ENCODE data around the gene WDFY4. TPM values are rescaled to one million over a fixed set of nuclear protein-coding genes. Genes with fewer than 3 reads are reported as not detected.

WDFY4 gene
- polyA plus RNA-seq, 1 of the 3 experiments (the other 2 are of a cell fraction), result not detected

DNA sequence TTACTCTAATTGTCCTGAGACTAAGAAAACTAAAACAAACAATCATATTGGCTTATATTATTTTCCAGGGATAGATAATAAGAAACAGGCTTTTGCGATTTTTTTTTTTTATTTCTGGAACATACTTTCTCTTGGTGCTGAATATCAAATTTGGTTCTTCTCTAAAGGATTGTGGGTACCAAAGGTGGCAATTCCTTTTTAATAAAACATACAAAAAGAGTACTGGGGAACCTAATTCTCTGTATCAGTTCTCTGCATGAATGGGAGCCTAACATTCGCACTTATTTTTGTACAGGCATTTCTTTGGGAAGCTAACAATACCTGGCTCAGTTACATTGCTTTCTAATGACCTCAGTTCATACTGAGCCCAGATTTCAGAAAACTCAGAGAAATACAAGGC lies 222.2 kb downstream of the WDFY4 start:
- Histone ChIP-seq H3F3A (replicated peaks; ENCODE audit: insufficient read depth) (no peaks in the 10 kb centered on the region), H3K9ac (no peak overlapping the region), H3K9me3 (no peaks in the 10 kb centered on the region), H3K4me3 (ENCODE audit: low read depth in 2 of 2, low read length in 1 of 2) (no peak overlapping the region), H3K27ac (ENCODE audit: low read depth in 2 of 2, low read length in 1 of 2) (no peak overlapping the region), H3K27me3 (ENCODE audit: insufficient read depth) (no peaks in the 10 kb centered on the region), H3K79me2 (ENCODE audit: insufficient read depth) (no peaks in the 10 kb centered on the region), H4K20me1 (ENCODE audit: insufficient read depth) (no peaks in the 10 kb centered on the region), H3K4me1 (ENCODE audit: control insufficient read depth in 1 of 2, insufficient read depth in 2 of 2, low read depth in 1 of 2, low read length in 1 of 2) (no peaks in the 10 kb centered on the region), H3K4me2 (no peak overlapping the region), H2AFZ (ENCODE audit: low read depth) (no peak overlapping the region), H3K9me2 (no peaks in the 10 kb centered on the region), H3K36me3 (replicated peaks in 1 of 2; ENCODE audit: control insufficient read depth in 1 of 2, insufficient read depth in 2 of 2, low read length in 1 of 2) (no peaks in the 10 kb centered on the region)
- no peak for DNase-seq
- CTCF ChIA-PET, result interaction anchor here (0.9 kb wide), 1 partner anchor 13 kb away, joined by 3 read pairs; no protein-coding TSS in a partner anchor
- 40% methylated on average over 2 of the region's 2 CpGs for WGBS (ENCODE audit: low lambda C conversion rate)
- TF ChIP-seq, protein P1, sequence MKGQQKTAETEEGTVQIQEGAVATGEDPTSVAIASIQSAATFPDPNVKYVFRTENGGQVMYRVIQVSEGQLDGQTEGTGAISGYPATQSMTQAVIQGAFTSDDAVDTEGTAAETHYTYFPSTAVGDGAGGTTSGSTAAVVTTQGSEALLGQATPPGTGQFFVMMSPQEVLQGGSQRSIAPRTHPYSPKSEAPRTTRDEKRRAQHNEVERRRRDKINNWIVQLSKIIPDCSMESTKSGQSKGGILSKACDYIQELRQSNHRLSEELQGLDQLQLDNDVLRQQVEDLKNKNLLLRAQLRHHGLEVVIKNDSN (IDR thresholded peaks at IDR 0.05; ENCODE audit: borderline replicate concordance, low read depth), result no peak
- no peak for TF ChIP-seq RAD21 (IDR thresholded peaks at IDR 0.05; ENCODE audit: low read length)
- TF ChIP-seq TAF1 (IDR thresholded peaks at IDR 0.05; ENCODE audit: borderline replicate concordance, low read depth, low read length), result no peak
- no peak for TF ChIP-seq GATA2 (CRISPR knock-in tag; IDR thresholded peaks at IDR 0.05)
- no peak for TF ChIP-seq TCF12 (IDR thresholded peaks at IDR 0.05)
- no peak for TF ChIP-seq EZH2phosphoT487 (IDR thresholded peaks at IDR 0.05; ENCODE audit: borderline replicate concordance, low read depth)
- TF ChIP-seq JUND (IDR thresholded peaks at IDR 0.05), result no peak
- no peak for TF ChIP-seq FOXM1 (IDR thresholded peaks at IDR 0.05; ENCODE audit: low read depth)
- no peak for TF ChIP-seq CHD2 (IDR thresholded peaks at IDR 0.05; ENCODE audit: low read length, partially characterized antibody)
- no peak for TF ChIP-seq YY1 (IDR thresholded peaks at IDR 0.05; ENCODE audit: low read depth)
- no peak for TF ChIP-seq RCOR1 (IDR thresholded peaks at IDR 0.05; ENCODE audit: low read length)
- no peak for TF ChIP-seq NRF1 (IDR thresholded peaks at IDR 0.05; ENCODE audit: low read depth, low read length)
- TF ChIP-seq, protein P2, sequence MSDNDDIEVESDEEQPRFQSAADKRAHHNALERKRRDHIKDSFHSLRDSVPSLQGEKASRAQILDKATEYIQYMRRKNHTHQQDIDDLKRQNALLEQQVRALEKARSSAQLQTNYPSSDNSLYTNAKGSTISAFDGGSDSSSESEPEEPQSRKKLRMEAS (IDR thresholded peaks at IDR 0.05; ENCODE audit: low read depth), result no peak
- TF ChIP-seq RXRA (IDR thresholded peaks at IDR 0.05; ENCODE audit: borderline replicate concordance, low read depth), result no peak
- TF ChIP-seq, protein P3, sequence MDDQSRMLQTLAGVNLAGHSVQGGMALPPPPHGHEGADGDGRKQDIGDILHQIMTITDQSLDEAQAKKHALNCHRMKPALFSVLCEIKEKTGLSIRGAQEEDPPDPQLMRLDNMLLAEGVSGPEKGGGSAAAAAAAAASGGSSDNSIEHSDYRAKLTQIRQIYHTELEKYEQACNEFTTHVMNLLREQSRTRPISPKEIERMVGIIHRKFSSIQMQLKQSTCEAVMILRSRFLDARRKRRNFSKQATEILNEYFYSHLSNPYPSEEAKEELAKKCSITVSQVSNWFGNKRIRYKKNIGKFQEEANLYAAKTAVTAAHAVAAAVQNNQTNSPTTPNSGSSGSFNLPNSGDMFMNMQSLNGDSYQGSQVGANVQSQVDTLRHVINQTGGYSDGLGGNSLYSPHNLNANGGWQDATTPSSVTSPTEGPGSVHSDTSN (IDR thresholded peaks at IDR 0.05), result no peak
- TF ChIP-seq MEF2A (IDR thresholded peaks at IDR 0.05; ENCODE audit: borderline replicate concordance, low read depth), result no peak
- no peak for TF ChIP-seq ELF1 (IDR thresholded peaks at IDR 0.05)
- POLR2A ChIA-PET, result no interaction called here

DNA sequence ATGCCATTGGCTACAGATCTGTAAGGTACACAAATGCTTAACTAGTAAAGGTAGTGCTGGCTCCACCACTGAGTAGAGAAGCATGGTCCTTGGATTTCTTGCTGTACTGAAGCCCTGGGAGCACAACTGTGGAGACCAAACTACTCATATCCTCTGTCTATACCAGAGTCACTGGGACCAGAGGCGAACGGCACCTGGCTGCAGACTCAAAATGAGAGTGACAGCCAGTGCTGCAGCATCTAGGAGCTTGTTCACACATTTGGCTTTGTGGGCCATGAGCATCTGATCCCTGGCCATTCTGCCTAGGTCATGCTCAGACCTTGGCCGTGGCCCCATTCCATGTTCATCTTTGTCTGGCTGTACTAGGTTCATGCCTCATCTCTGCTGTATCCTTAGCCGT lies 223.1 kb downstream of the WDFY4 start:
- Histone ChIP-seq H3K4me1 (ENCODE audit: control insufficient read depth in 1 of 2, insufficient read depth in 2 of 2, low read depth in 1 of 2, low read length in 1 of 2) (no peaks in the 10 kb centered on the region), H2AFZ (ENCODE audit: low read depth) (no peak overlapping the region), H3K9me3 (no peaks in the 10 kb centered on the region), H3K36me3 (replicated peaks in 1 of 2; ENCODE audit: control insufficient read depth in 1 of 2, insufficient read depth in 2 of 2, low read length in 1 of 2) (no peaks in the 10 kb centered on the region), H4K20me1 (ENCODE audit: insufficient read depth) (no peaks in the 10 kb centered on the region), H3K4me2 (no peak overlapping the region), H3K9me2 (no peaks in the 10 kb centered on the region), H3K27ac (ENCODE audit: low read depth in 2 of 2, low read length in 1 of 2) (no peak overlapping the region), H3F3A (replicated peaks; ENCODE audit: insufficient read depth) (no peaks in the 10 kb centered on the region), H3K4me3 (ENCODE audit: low read depth in 2 of 2, low read length in 1 of 2) (no peak overlapping the region), H3K27me3 (ENCODE audit: insufficient read depth) (no peaks in the 10 kb centered on the region), H3K79me2 (ENCODE audit: insufficient read depth) (no peaks in the 10 kb centered on the region), H3K9ac (no peak overlapping the region)
- POLR2A ChIA-PET, result no interaction called here
- no peak for DNase-seq
- CTCF ChIA-PET, result no interaction called here
- WGBS (ENCODE audit: low lambda C conversion rate), result 65% methylated on average over 4 of the region's 4 CpGs
- no peak for TF ChIP-seq GATA2 (CRISPR knock-in tag; IDR thresholded peaks at IDR 0.05)
- TF ChIP-seq, protein P1 (IDR thresholded peaks at IDR 0.05; ENCODE audit: borderline replicate concordance, low read depth), result no peak
- TF ChIP-seq, protein P2 (IDR thresholded peaks at IDR 0.05; ENCODE audit: low read depth), result no peak
- TF ChIP-seq, protein P3 (IDR thresholded peaks at IDR 0.05), result no peak
- no peak for TF ChIP-seq MXI1 (IDR thresholded peaks at IDR 0.05; ENCODE audit: low read depth, low read length)
- TF ChIP-seq POLR2AphosphoS5 (IDR thresholded peaks at IDR 0.05; ENCODE audit: low read depth, low read length), result no peak
- no peak for TF ChIP-seq EZH2phosphoT487 (IDR thresholded peaks at IDR 0.05; ENCODE audit: borderline replicate concordance, low read depth)
- TF ChIP-seq, protein P4, sequence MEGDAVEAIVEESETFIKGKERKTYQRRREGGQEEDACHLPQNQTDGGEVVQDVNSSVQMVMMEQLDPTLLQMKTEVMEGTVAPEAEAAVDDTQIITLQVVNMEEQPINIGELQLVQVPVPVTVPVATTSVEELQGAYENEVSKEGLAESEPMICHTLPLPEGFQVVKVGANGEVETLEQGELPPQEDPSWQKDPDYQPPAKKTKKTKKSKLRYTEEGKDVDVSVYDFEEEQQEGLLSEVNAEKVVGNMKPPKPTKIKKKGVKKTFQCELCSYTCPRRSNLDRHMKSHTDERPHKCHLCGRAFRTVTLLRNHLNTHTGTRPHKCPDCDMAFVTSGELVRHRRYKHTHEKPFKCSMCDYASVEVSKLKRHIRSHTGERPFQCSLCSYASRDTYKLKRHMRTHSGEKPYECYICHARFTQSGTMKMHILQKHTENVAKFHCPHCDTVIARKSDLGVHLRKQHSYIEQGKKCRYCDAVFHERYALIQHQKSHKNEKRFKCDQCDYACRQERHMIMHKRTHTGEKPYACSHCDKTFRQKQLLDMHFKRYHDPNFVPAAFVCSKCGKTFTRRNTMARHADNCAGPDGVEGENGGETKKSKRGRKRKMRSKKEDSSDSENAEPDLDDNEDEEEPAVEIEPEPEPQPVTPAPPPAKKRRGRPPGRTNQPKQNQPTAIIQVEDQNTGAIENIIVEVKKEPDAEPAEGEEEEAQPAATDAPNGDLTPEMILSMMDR (IDR thresholded peaks at IDR 0.05), result no peak
- TF ChIP-seq RXRA (IDR thresholded peaks at IDR 0.05; ENCODE audit: borderline replicate concordance, low read depth), result no peak
- TF ChIP-seq FOXM1 (IDR thresholded peaks at IDR 0.05; ENCODE audit: low read depth), result no peak
- TF ChIP-seq TEAD4 (IDR thresholded peaks at IDR 0.05; ENCODE audit: borderline replicate concordance, insufficient read depth), result no peak
- TF ChIP-seq ELF1 (IDR thresholded peaks at IDR 0.05), result no peak
